HCT116 (cell line): ENCODE data around the gene MELTF. TPM values are rescaled to one million over a fixed set of nuclear protein-coding genes. Genes with fewer than 3 reads are reported as not detected.

Experiments
- ATAC-seq: fragments of 200-7000 bp; cut with Tn5 transposase; 2 replicates; pipeline ENCODE4 v1.9.1; 2020; ENCODE audit warnings: mild to moderate bottlenecking, moderate library complexity
- BruUV-seq: library from RNA; stranded (reverse); fragments of 400-500 nt; replicated peaks from 2 replicates; lab custom pipeline; 2021; lab: Mats Ljungman, UMichigan
- CTCF ChIA-PET: fragments of 300-600 bp; sonication (Branson Sonifier 250); formaldehyde crosslinking; loops from one replicate; lab custom pipeline; 2021; ENCODE audit warnings: antibody characterized with exemption; lab: Charles Lee
- POLR2A ChIA-PET: fragments of 300-600, 350-600 bp; sonication (Branson Sonifier 250); formaldehyde crosslinking; loops from one replicate; lab custom pipeline; 2021; ENCODE audit warnings: antibody characterized with exemption; lab: Charles Lee
- RAD21 ChIA-PET, 2 experiments: fragments of 300-600 bp; sonication (Branson Sonifier 250); formaldehyde crosslinking; loops; one replicate each; lab custom pipeline; 2023; ENCODE audit warnings: low total read pairs in 2 of 2; ENCODE audit not compliant: uncharacterized antibody in 2 of 2, unreplicated experiment in 2 of 2, low non-redundant PET in 1 of 2; lab: Charles Lee
- DNase-seq: peaks from one replicate; pipeline ENCODE4 v3.0.0-alpha.2; 2010; ENCODE audit warnings: low read depth, low spot score
- H2AFZ ChIP-seq: fragments of 200-600 bp; shearing (Covaris generic), sonication (generic); 2 replicates; pipeline ENCODE4 v1.6.1; 2017; ENCODE audit warnings: low read depth, mixed run types, mixed read lengths, antibody characterized with exemption, low read length; ENCODE audit not compliant: poor library complexity, severe bottlenecking
- H3K27ac ChIP-seq: 2 replicates; pipeline ENCODE4 v1.5.1; 2012; ENCODE audit warnings: low read depth, low read length
- H3K27me3 ChIP-seq: fragments of 200-600 bp; sonication (generic); 2 replicates; pipeline ENCODE4 v1.6.1; 2016; ENCODE audit warnings: mixed run types, low read length, mixed read lengths; ENCODE audit not compliant: insufficient read depth
- H3K36me3 ChIP-seq, 2 experiments: fragments of 200-500 bp in 1 of 2; fragments of 200-600 bp in 1 of 2; sonication (Bioruptor generic) in 1 of 2; sonication (generic) in 1 of 2; 2 replicates each; pipeline versions ENCODE4 v1.5.1 to v1.6.1; 2014 to 2016; ENCODE audit warnings: low read length in 2 of 2, inconsistent platforms in 1 of 2, mixed read lengths in 1 of 2, mixed run types in 1 of 2; ENCODE audit not compliant: insufficient read depth in 2 of 2, control insufficient read depth in 1 of 2
- H3K4me1 ChIP-seq, 2 experiments: fragments of 200-600 bp in 1 of 2; sonication (generic) in 1 of 2; 2 replicates each; pipeline versions ENCODE4 v1.5.1 to v1.6.1; 2012 to 2017; ENCODE audit warnings: low read length in 2 of 2, inconsistent platforms in 1 of 2, mild to moderate bottlenecking in 1 of 2, mixed read lengths in 1 of 2, mixed run types in 1 of 2, moderate library complexity in 1 of 2; ENCODE audit not compliant: insufficient read depth in 2 of 2, control insufficient read depth in 1 of 2
- H3K4me2 ChIP-seq: fragments of 200-600 bp; sonication (generic); 2 replicates; pipeline ENCODE4 v1.6.1; 2017; ENCODE audit warnings: mixed run types, low read length, mixed read lengths
- H3K4me3 ChIP-seq, 2 experiments: fragments of 200-600 bp in 1 of 2; sonication (generic) in 1 of 2; replicated peaks in 1 of 2; 2 replicates each; pipeline ENCODE4 v1.5.1; 2011 to 2016; ENCODE audit warnings: low read length in 2 of 2, control low read depth in 1 of 2, low read depth in 1 of 2, mild to moderate bottlenecking in 1 of 2, mixed read lengths in 1 of 2, mixed run types in 1 of 2
- H3K79me2 ChIP-seq: fragments of 200-600 bp; sonication (generic); 2 replicates; pipeline ENCODE4 v1.6.1; 2017; ENCODE audit warnings: mild to moderate bottlenecking, mixed run types, low read length, moderate library complexity, mixed read lengths; ENCODE audit not compliant: insufficient read depth
- H3K9ac ChIP-seq: fragments of 200-600 bp; sonication (generic); 2 replicates; pipeline ENCODE4 v1.6.1; 2016; ENCODE audit warnings: low read length, mixed read lengths
- H3K9me2 ChIP-seq: fragments of 200-600 bp; sonication (generic), shearing (Covaris generic); 2 replicates; pipeline ENCODE4 v1.6.1; 2017; ENCODE audit warnings: mixed run types, mild to moderate bottlenecking, moderate library complexity; ENCODE audit not compliant: insufficient read depth
- H3K9me3 ChIP-seq, 2 experiments: fragments of 200-500 bp in 1 of 2; fragments of 200-600 bp in 1 of 2; sonication (Bioruptor generic) in 1 of 2; sonication (generic) in 1 of 2; 2 replicates each; pipeline ENCODE4 v1.6.1; 2014 to 2017; ENCODE audit warnings: low read length in 2 of 2, mixed read lengths in 2 of 2, inconsistent platforms in 1 of 2, low read depth in 1 of 2, mild to moderate bottlenecking in 1 of 2, mixed run types in 1 of 2, moderate library complexity in 1 of 2; ENCODE audit not compliant: control insufficient read depth in 1 of 2, insufficient read depth in 1 of 2
- H4K20me1 ChIP-seq: fragments of 200-600 bp; sonication (generic), shearing (Covaris generic); 2 replicates; pipeline ENCODE4 v1.6.1; 2017; ENCODE audit warnings: mixed run types, mild to moderate bottlenecking, moderate library complexity; ENCODE audit not compliant: insufficient read depth
- CBX3 ChIP-seq: IDR thresholded peaks from 2 replicates; pipeline ENCODE4 v1.6.1; 2012; ENCODE audit warnings: low read depth
- CEBPB ChIP-seq: IDR thresholded peaks from 2 replicates; pipeline ENCODE4 v1.6.1; 2012; ENCODE audit warnings: low read depth
- CTCF ChIP-seq, 3 experiments: fragments of 200-600 bp in 1 of 3; sonication (generic) in 1 of 3; IDR thresholded peaks in 2 of 3; conservative IDR thresholded peaks in 1 of 3; 2 replicates each; pipeline ENCODE4 v1.5.1; 2012 to 2017; ENCODE audit warnings: low read depth in 2 of 3, low read length in 2 of 3, antibody characterized with exemption in 1 of 3, borderline replicate concordance in 1 of 3, control low read depth in 1 of 3, mild to moderate bottlenecking in 1 of 3, mixed read lengths in 1 of 3, mixed run types in 1 of 3, moderate library complexity in 1 of 3; ENCODE audit not compliant: insufficient read depth in 1 of 3
- EZH2 ChIP-seq: fragments of 200-600 bp; sonication (generic); IDR thresholded peaks from 2 replicates; pipeline ENCODE4 v1.6.1; 2017; ENCODE audit warnings: antibody characterized with exemption, mixed run types
- EZH2phosphoT487 ChIP-seq: fragments of 200-600 bp; IDR thresholded peaks from 2 replicates; pipeline ENCODE4 v1.6.1; 2018; ENCODE audit warnings: antibody characterized with exemption, borderline replicate concordance
- FOSL1 ChIP-seq: IDR thresholded peaks from 2 replicates; pipeline ENCODE4 v1.6.1; 2012; ENCODE audit warnings: low read depth
- MAX ChIP-seq: IDR thresholded peaks from 2 replicates; pipeline ENCODE4 v1.6.1; 2012
- POLR2AphosphoS5 ChIP-seq: IDR thresholded peaks from 2 replicates; pipeline ENCODE4 v1.6.1; 2011; ENCODE audit warnings: mild to moderate bottlenecking, low read depth, low read length, moderate library complexity
- RAD21 ChIP-seq: IDR thresholded peaks from 2 replicates; pipeline ENCODE4 v1.6.1; 2012; ENCODE audit warnings: low read depth, mild to moderate bottlenecking
- TCF7L2 ChIP-seq: IDR thresholded peaks from 2 replicates; pipeline ENCODE4 v1.7.0; 2011; ENCODE audit warnings: borderline replicate concordance, inconsistent platforms; ENCODE audit not compliant: insufficient read depth, insufficient read length; ENCODE audit errors: extremely low read depth
- YY1 ChIP-seq: IDR thresholded peaks from 2 replicates; pipeline ENCODE4 v1.6.1; 2011; ENCODE audit warnings: low read length, low read depth, moderate library complexity, mild to moderate bottlenecking; ENCODE audit not compliant: insufficient replicate concordance; ENCODE audit errors: extremely low read depth
- ZBTB33 ChIP-seq: IDR thresholded peaks from 2 replicates; pipeline ENCODE4 v1.6.1; 2011; ENCODE audit warnings: mild to moderate bottlenecking, low read length, moderate library complexity; ENCODE audit not compliant: insufficient replicate concordance; ENCODE audit errors: extremely low read depth
- ZFX ChIP-seq: fragments of 450-650 bp; IDR thresholded peaks from 2 replicates; pipeline ENCODE4 v1.6.1; 2017
- ZNF274 ChIP-seq: fragments of 200-500 bp; sonication (Bioruptor generic); IDR thresholded peaks from 2 replicates; pipeline ENCODE4 v1.6.1; 2014; ENCODE audit warnings: mild to moderate bottlenecking, low read depth, low read length, inconsistent platforms
- intact Hi-C: fragments of 100-400 bp; cut with micrococcal nuclease; formaldehyde crosslinking; loops from 2 replicates; pipeline ENCODE4 v1.10.0; 2022
- total RNA-seq: library from RNA; stranded (reverse); gene quantifications from one replicate; pipeline ENCODE4 v1.2.1, GENCODE V29; 2021; ENCODE audit not compliant: unreplicated experiment

The MELTF gene
- total RNA-seq, 1 experiment from 2014 or later: 47.6 TPM

- H3K4me2 ChIP-seq: no peak overlapping the region
- ATAC-seq (peak; percentile 30), DNase-seq (no peak)
- H3K36me3 ChIP-seq: peaks cover 0 to 2% of the 10 kb centered on the region in 2 experiments; a peak in 2 of 4 replicates
- no peak for TF ChIP-seq YY1
- TF ChIP-seq POLR2AphosphoS5: peak; percentile 35; the same call in 1 of the 2 replicates
- ChIA-PET RAD21 (no interaction called here), CTCF (interaction anchor here (1.5 kb wide), 1 partner anchor 9 kb away, joined by 8 read pairs; the partner anchor contains the start of gene MELTF), POLR2A (no interaction called here)
- intact Hi-C loops: no loop called here
- H2AFZ ChIP-seq: no peak overlapping the region
- H3K27ac ChIP-seq: no peak overlapping the region
- H4K20me1 ChIP-seq: no peaks in the 10 kb centered on the region
- BruUV-seq: no TSS peak
- no peak overlapping the region for H3K4me3 ChIP-seq
- no peaks in the 10 kb centered on the region for H3K9me2 ChIP-seq
- peaks cover 0 to 8% of the 10 kb centered on the region in 2 experiments; a peak in 1 of 4 replicates for H3K4me1 ChIP-seq
- H3K79me2 ChIP-seq: no peaks in the 10 kb centered on the region
- no peaks in the 10 kb centered on the region for H3K27me3 ChIP-seq
- no peaks in the 10 kb centered on the region for H3K9me3 ChIP-seq
- no peak overlapping the region for H3K9ac ChIP-seq
These were observed 8.4 kb downstream of the MELTF start for GRCh38 chr3:197021231-197021630.

- Histone ChIP-seq H4K20me1 (no peaks in the 10 kb centered on the region), H3K4me1 (peaks cover 0 to 8% of the 10 kb centered on the region in 2 experiments; a peak in 1 of 4 replicates), H3K9me2 (no peaks in the 10 kb centered on the region), H3K27me3 (no peaks in the 10 kb centered on the region), H3K27ac (no peak overlapping the region), H3K9me3 (no peaks in the 10 kb centered on the region), H3K79me2 (no peaks in the 10 kb centered on the region), H3K9ac (no peak overlapping the region), H3K36me3 (no peaks in the 10 kb centered on the region), H3K4me3 (no peak overlapping the region), H3K4me2 (no peak overlapping the region), H2AFZ (no peak overlapping the region)
- intact Hi-C loops: no loop called here
- CTCF ChIA-PET: no interaction called here
- RAD21 ChIA-PET: no interaction called here
- no peak for DNase-seq
- ATAC-seq: no peak
- POLR2A ChIA-PET: no interaction called here
- no TSS peak for BruUV-seq
- TF ChIP-seq ZNF274: no peak
- no peak for TF ChIP-seq ZFX
- no peak for TF ChIP-seq CEBPB
- TF ChIP-seq CTCF (IDR thresholded peaks at IDR 0.05 in 2 of 3, conservative IDR thresholded peaks at IDR 0.05 in 1 of 3; ENCODE audit: borderline replicate concordance in 1 of 3, insufficient read depth in 1 of 3, low read depth in 2 of 3, low read length in 2 of 3): no peak
- TF ChIP-seq CBX3: no peak
- TF ChIP-seq YY1: no peak
- TF ChIP-seq MAX: no peak
- TF ChIP-seq EZH2phosphoT487: no peak
- TF ChIP-seq TCF7L2: no peak
- no peak for TF ChIP-seq ZBTB33
- TF ChIP-seq EZH2: no peak
- no peak for TF ChIP-seq FOSL1
- TF ChIP-seq RAD21: no peak
These were observed 10.1 kb downstream of the MELTF start for GRCh38 chr3:197019535-197019934.
